Spinal cord (tissue), 10 donors: ENCODE data around the gene CARS1. TPM values are rescaled to one million over a fixed set of nuclear protein-coding genes. Genes with fewer than 3 reads are reported as not detected.
"Not testable (repeated sequence)": the region's sequence is repeated elsewhere in the genome, so short reads cannot be mapped to it uniquely, and the experiment has no call there.

Source experiments
- DNase-seq, 6 donors: peaks; one replicate each; pipeline versions ENCODE4 v3.0.0 to v3.0.0-alpha.2; 2013 to 2015; ENCODE audit warnings: low spot score in 6 of 6, low read depth in 4 of 6
- H3K27ac ChIP-seq: one replicate; pipeline ENCODE4 v1.5.1; 2013; ENCODE audit warnings: low read depth, low read length, control low read depth
- H3K27me3 ChIP-seq: one replicate; pipeline ENCODE4 v1.6.1; 2013; ENCODE audit warnings: low read length; ENCODE audit not compliant: control insufficient read depth, insufficient read depth
- H3K36me3 ChIP-seq: one replicate; pipeline ENCODE4 v1.6.1; 2013; ENCODE audit warnings: low read length; ENCODE audit not compliant: control insufficient read depth, insufficient read depth
- H3K4me1 ChIP-seq: one replicate; pipeline ENCODE4 v1.6.1; 2013; ENCODE audit warnings: low read length; ENCODE audit not compliant: control insufficient read depth, insufficient read depth
- H3K4me3 ChIP-seq: one replicate; pipeline ENCODE4 v1.5.1; 2013; ENCODE audit warnings: low read depth, low read length, control low read depth
- H3K9me3 ChIP-seq: one replicate; pipeline ENCODE4 v1.6.1; 2013; ENCODE audit warnings: low read length; ENCODE audit not compliant: control insufficient read depth, insufficient read depth
- WGBS: methylation state at CpG from one replicate; pipeline ENCODE4 v1.1.5; 2013; ENCODE audit warnings: missing lambda C conversion rate; ENCODE audit not compliant: insufficient coverage; 5-methylcytosine and 5-hydroxymethylcytosine counted together
- polyA plus RNA-seq, 2 donors: library from polyadenylated mRNA; unstranded; fragments of 120-200 nt; gene quantifications; one replicate each; pipeline ENCODE4 v1.2.1, GENCODE V29; 2013; ENCODE audit not compliant: insufficient read length in 2 of 2
- total RNA-seq, 2 donors: library from RNA; depleted of rRNA in 1 of 2; stranded (reverse); fragments of 120-200 nt in 1 of 2; fragments of >200 nt in 1 of 2; gene quantifications; one replicate each; pipeline versions ENCODE4 v1.2.3 to v1.2.4, GENCODE V29; 2013 to 2014
- donor health status: healthy.

Gene CARS1
- total and polyA plus RNA-seq, 4 donors: 28.5 to 54.6 (median 44.3) TPM

- DNase-seq, H3K9me3 ChIP-seq, H3K27ac ChIP-seq, H3K4me3 ChIP-seq, H3K36me3 ChIP-seq, H3K4me1 ChIP-seq, H3K27me3 ChIP-seq: not testable (repeated sequence)
- 66% methylated on average over 8 of the region's 8 CpGs for WGBS
Measured at GRCh38 chr11:3063876-3064275, 6.7 kb upstream of the CARS1 start.

DNA sequence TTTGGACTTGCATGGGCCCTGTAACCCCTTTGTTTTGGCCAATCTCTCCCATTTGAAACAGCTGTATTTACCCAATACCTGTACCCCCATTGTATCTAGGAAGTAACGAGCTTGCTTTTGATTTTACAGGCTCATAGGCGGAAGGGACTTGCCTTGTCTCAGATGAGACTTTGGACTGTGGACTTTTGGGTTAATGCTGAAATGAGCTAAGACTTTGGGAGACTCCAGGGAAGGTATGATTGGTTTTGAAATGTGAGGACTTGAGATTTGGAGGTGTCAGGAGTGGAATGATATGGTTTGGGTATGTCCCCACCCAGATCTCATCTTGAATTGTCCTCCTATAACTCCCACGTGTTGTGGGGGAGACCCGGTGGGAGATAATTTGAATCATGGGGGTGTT, 6.2 kb upstream of the CARS1 start:
- DNase-seq, H3K4me1 ChIP-seq, H3K27ac ChIP-seq, H3K9me3 ChIP-seq, H3K27me3 ChIP-seq, H3K4me3 ChIP-seq, H3K36me3 ChIP-seq: not testable (repeated sequence)
- 88% methylated on average over 2 of the region's 4 CpGs for WGBS

GRCh38 chr11:3060436-3061025, 3.3 kb upstream of the CARS1 start:
- H3K4me3 ChIP-seq: no peak overlapping the region
- peaks cover 19% of the 10 kb centered on the region for H3K4me1 ChIP-seq
- no peak overlapping the region for H3K27ac ChIP-seq
- no peaks in the 10 kb centered on the region for H3K9me3 ChIP-seq
- 89% methylated on average over 7 of the region's 11 CpGs for WGBS
- no peak for DNase-seq
- no peaks in the 10 kb centered on the region for H3K27me3 ChIP-seq
- H3K36me3 ChIP-seq: peaks cover 5% of the 10 kb centered on the region

DNA sequence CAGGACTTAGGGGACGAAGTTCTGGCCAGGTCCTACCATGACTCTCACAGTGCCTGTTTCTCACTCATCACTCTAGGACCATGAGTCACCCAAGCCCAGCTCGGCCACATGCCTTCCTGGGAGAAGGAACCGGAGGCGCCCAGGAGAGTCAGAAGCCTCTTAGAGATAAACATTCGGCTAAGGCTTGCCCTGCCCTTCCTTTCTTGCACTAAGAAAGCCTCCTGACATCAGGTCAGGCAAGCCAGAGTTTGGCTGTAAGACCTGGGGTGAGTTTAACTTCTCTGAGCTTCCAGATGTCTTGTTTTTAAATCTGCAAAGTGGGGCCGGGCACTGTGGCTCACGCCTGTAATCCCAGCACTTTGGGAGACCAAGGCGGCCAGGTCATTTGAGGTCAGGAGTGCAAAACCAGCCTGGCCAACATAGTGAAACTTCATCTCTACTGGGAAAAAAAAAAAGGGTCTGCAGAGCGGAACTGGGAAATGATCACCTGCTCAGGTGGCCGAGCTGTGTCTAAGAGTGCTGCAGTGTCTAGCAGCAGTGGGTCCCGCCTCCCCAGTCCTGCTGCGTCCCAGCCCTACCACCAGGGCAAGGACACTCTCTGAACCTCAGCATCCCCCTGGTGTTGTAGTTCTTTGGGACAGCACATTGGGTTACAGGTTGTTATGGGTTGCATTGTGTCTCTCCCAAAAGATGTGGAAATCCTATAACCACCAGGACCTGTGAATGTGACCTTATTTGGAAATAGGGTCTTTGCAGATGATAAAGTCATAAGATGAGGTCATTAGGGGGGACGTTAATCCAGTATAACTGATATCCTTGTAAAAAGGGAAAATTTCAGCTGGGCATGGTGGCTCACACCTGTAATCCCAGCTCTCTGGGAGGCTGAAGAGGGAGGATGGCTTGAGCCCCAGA, 1.8 kb upstream of the CARS1 start:
- Histone ChIP-seq H3K36me3 (peaks cover 17% of the 10 kb centered on the region), H3K4me3 (no peak overlapping the region), H3K27me3 (no peaks in the 10 kb centered on the region), H3K9me3 (no peaks in the 10 kb centered on the region), H3K27ac (no peak overlapping the region), H3K4me1 (peaks cover 19% of the 10 kb centered on the region)
- no peak for DNase-seq
- WGBS: 89% methylated on average over 11 of the region's 13 CpGs

GRCh38 chr11:3056296-3057068, 741 bp downstream of the CARS1 start:
- Histone ChIP-seq H3K4me1 (peaks cover 26% of the 10 kb centered on the region), H3K27me3 (no peaks in the 10 kb centered on the region), H3K36me3 (peaks cover 23% of the 10 kb centered on the region), H3K9me3 (no peaks in the 10 kb centered on the region), H3K27ac (peak overlapping the region; percentile 49), H3K4me3 (peak overlapping the region; percentile 81)
- DNase-seq: no peak
- 3% methylated on average over 27 of the region's 29 CpGs for WGBS

DNA sequence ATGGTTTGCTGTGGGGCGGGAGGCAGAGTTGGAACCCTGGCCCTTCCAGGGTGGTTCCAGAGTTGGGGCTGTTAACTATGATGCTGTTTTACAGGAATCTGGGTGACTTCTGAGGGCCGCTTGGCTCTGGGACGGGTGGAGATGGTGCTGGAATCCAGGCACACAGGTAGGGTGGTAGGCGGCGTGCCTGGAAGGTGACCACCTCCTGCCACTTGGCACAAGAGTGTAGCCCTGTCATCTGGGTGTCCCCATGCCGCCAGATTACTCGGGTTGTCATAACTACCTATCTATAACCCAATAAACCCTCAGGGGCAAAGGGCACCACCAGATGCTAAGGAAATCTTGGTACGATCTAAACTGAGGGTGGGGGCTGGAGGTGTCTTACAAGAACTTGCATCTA, 1.3 kb downstream of the CARS1 start:
- Histone ChIP-seq H3K9me3 (no peaks in the 10 kb centered on the region), H3K27me3 (no peaks in the 10 kb centered on the region), H3K36me3 (peaks cover 26% of the 10 kb centered on the region), H3K4me1 (peaks cover 32% of the 10 kb centered on the region), H3K4me3 (no peak overlapping the region), H3K27ac (no peak overlapping the region)
- 94% methylated on average over 2 of the region's 8 CpGs for WGBS
- DNase-seq: no peak

GRCh38 chr11:3052567-3052966, 4.7 kb downstream of the CARS1 start:
- peaks cover 46% of the 10 kb centered on the region for H3K4me1 ChIP-seq
- H3K27me3 ChIP-seq: no peaks in the 10 kb centered on the region
- no peak for DNase-seq
- H3K36me3 ChIP-seq: peaks cover 42% of the 10 kb centered on the region
- no peak overlapping the region for H3K27ac ChIP-seq
- no peaks in the 10 kb centered on the region for H3K9me3 ChIP-seq
- 77% methylated on average over 8 of the region's 11 CpGs for WGBS
- H3K4me3 ChIP-seq: no peak overlapping the region

DNA sequence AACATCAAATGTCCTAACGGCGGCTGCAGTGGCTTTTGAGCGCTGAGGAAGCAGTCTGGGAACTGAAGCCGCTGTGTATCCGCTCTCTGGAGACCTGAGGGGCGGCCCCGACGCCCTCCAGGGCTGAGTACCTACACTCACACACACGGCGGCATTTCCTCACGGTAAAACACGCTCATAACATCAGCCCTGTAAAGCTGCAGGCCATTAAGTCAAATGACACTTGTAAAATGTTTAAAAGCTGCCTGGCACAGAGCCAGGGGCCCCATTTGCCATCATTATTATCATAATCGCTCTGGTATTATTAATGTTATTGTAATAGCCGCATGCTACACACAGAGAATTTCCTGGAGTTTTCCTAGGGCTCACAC, 5.1 kb downstream of the CARS1 start:
- Histone ChIP-seq H3K4me3 (no peak overlapping the region), H3K27ac (no peak overlapping the region), H3K36me3 (peaks cover 46% of the 10 kb centered on the region), H3K9me3 (no peaks in the 10 kb centered on the region), H3K4me1 (peaks cover 44% of the 10 kb centered on the region), H3K27me3 (no peaks in the 10 kb centered on the region)
- peak in 1 of 6 donors; percentile 53 for DNase-seq
- WGBS: 53% methylated on average over 8 of the region's 14 CpGs

- Histone ChIP-seq H3K27ac (no peak overlapping the region), H3K4me1 (peaks cover 40% of the 10 kb centered on the region), H3K4me3 (no peak overlapping the region), H3K9me3 (no peaks in the 10 kb centered on the region), H3K36me3 (peaks cover 46% of the 10 kb centered on the region), H3K27me3 (no peaks in the 10 kb centered on the region)
- WGBS: 58% methylated on average over 8 of the region's 13 CpGs
- peak in 1 of 6 donors; percentile 47 for DNase-seq
Measured at GRCh38 chr11:3051196-3052108, 5.8 kb downstream of the CARS1 start.
